ENCODE measurements around the gene SPRY4. TPM values are rescaled to one million over a fixed set of nuclear protein-coding genes. Genes with fewer than 3 reads are reported as not detected.

Gene SPRY4
- total and polyA plus RNA-seq, 2 of the 13 experiments (the other 11 are each of a cell fraction or from before 2014, with no cell fraction given), result 8.9 to 17.8 TPM

GRCh38 chr5:142295084-142295758 is 29.6 kb downstream of the SPRY4 start (continued):
- TF ChIP-seq ARID4A (CRISPR knock-in tag; IDR thresholded peaks at IDR 0.05; ENCODE audit: borderline replicate concordance) (no peak), RARA (CRISPR knock-in tag; IDR thresholded peaks at IDR 0.05) (0 out of 2 replicates have a peak, but pooled peaks have one; percentile 39), TAF1 (CRISPR knock-in tag; IDR thresholded peaks at IDR 0.05) (no peak)

- CTCF ChIA-PET (ENCODE audit: low intra/inter-chr PET ratio, low total read pairs), result no interaction called here
These were observed 31.3 kb downstream of the SPRY4 start for GRCh38 chr5:142293486-142293885.

More at GRCh38 chr5:142293486-142293885, 31.3 kb downstream of the SPRY4 start:
- no peak overlapping the region for H2AFZ ChIP-seq (ENCODE audit: low read length)
- 84% methylated on average over 5 of the region's 5 CpGs for WGBS (ENCODE audit: low lambda C conversion rate)
- no peaks in the 10 kb centered on the region for H3K79me2 ChIP-seq (ENCODE audit: insufficient read depth, low read length)
- H3K27ac ChIP-seq (ENCODE audit: extremely low read length, insufficient read depth, low read length), result no peak overlapping the region
- no peak for ATAC-seq
- H4K20me1 ChIP-seq (ENCODE audit: insufficient read depth, low read length), result no peaks in the 10 kb centered on the region
- in situ Hi-C loops (cut with HindIII; ENCODE audit: extremely low pct_ligation_motif_present, low pct_unique_long_range_greater_than_20kb), result no loop called here
- H3K27me3 ChIP-seq (ENCODE audit: control insufficient read depth in 1 of 2, insufficient read depth in 2 of 2, low read length in 2 of 2), result no peaks in the 10 kb centered on the region
- H3K9me3 ChIP-seq (ENCODE audit: low read length), result no peaks in the 10 kb centered on the region
- intact Hi-C loops (cut with micrococcal nuclease; ENCODE audit: unreplicated experiment), result no loop called here
- FAIRE-seq, result no peak
- H3K4me2 ChIP-seq (ENCODE audit: low read depth, low read length), result no peak overlapping the region
- POLR2A ChIA-PET, result no interaction called here
- no TSS peak for BruUV-seq (replicated peaks)
- peak; percentile 30 for DNase-seq (ENCODE audit: low spot score)
- peaks cover 62% of the 10 kb centered on the region for H3K4me1 ChIP-seq (ENCODE audit: insufficient read depth, low read length)
- no peaks in the 10 kb centered on the region for H3K36me3 ChIP-seq (replicated peaks in 1 of 2; ENCODE audit: control insufficient read depth in 1 of 2, insufficient read depth in 2 of 2, low read length in 2 of 2)
- no peak overlapping the region for H3K4me3 ChIP-seq (replicated peaks in 1 of 3; ENCODE audit: insufficient read depth in 1 of 3, low read depth in 2 of 3, low read length in 3 of 3)
- TF ChIP-seq FOSL2 (CRISPR knock-in tag; IDR thresholded peaks at IDR 0.05) (peak; percentile 64), PAXIP1 (CRISPR knock-in tag; conservative IDR thresholded peaks at IDR 0.05) (0 out of 2 replicates have a peak, but pooled peaks have one; percentile 31), MZF1 (CRISPR knock-in tag; IDR thresholded peaks at IDR 0.05; ENCODE audit: borderline replicate concordance) (no peak), ETV5 (CRISPR knock-in tag; IDR thresholded peaks at IDR 0.05; ENCODE audit: borderline replicate concordance) (peak; percentile 83), MED1 (CRISPR knock-in tag; IDR thresholded peaks at IDR 0.05) (peak; percentile 42), EP300 (IDR thresholded peaks at IDR 0.05; ENCODE audit: low read depth in 2 of 2, low read length in 2 of 2) (no peak), EP300 (CRISPR knock-in tag; IDR thresholded peaks at IDR 0.05; ENCODE audit: borderline replicate concordance) (peak; percentile 47; the same call in 1 of the 2 replicates), RARA (CRISPR knock-in tag; IDR thresholded peaks at IDR 0.05) (peak; percentile 67), ZMYM4 (CRISPR knock-in tag; IDR thresholded peaks at IDR 0.05) (no peak), SRSF1 (optimal IDR thresholded peaks at IDR 0.05; ENCODE audit: low read depth, low read length) (no peak)
- no peak overlapping the region for H3K9ac ChIP-seq (ENCODE audit: insufficient read depth, low read depth, low read length)

All from HepG2 (cell line).